Kidney epithelial cell (primary cell): ENCODE results near the gene LIMD2. TPM values are rescaled to one million over a fixed set of nuclear protein-coding genes. Genes with fewer than 3 reads are reported as not detected.

ENCODE experiments used
- DNase-seq: peaks from one replicate; pipeline ENCODE4 v3.0.0-alpha.2; 2010; ENCODE audit warnings: low read depth
- H3K27me3 ChIP-seq: 2 replicates; pipeline ENCODE4 v1.6.0; 2011; ENCODE audit warnings: low read length; ENCODE audit not compliant: control insufficient read depth, insufficient read depth
- H3K36me3 ChIP-seq: 2 replicates; pipeline ENCODE4 v1.5.1; 2011; ENCODE audit warnings: low read length; ENCODE audit not compliant: control insufficient read depth, insufficient read depth
- H3K4me3 ChIP-seq: 2 replicates; pipeline ENCODE4 v1.5.1; 2011; ENCODE audit warnings: low read depth, mild to moderate bottlenecking, control low read depth, low read length
- CTCF ChIP-seq: IDR thresholded peaks from 2 replicates; pipeline ENCODE4 v1.5.1; 2011; ENCODE audit warnings: mild to moderate bottlenecking, moderate library complexity, low read length, control low read depth, inconsistent platforms; ENCODE audit not compliant: insufficient read depth, poor library complexity, severe bottlenecking
- total RNA-seq: library from RNA; depleted of rRNA; stranded (reverse); fragments of >200 nt; gene quantifications from 2 replicates; pipeline ENCODE4 v1.2.3, GENCODE V29; 2015

Gene LIMD2
- total RNA-seq, 1 donor from 2014 or later = 158 TPM

DNA sequence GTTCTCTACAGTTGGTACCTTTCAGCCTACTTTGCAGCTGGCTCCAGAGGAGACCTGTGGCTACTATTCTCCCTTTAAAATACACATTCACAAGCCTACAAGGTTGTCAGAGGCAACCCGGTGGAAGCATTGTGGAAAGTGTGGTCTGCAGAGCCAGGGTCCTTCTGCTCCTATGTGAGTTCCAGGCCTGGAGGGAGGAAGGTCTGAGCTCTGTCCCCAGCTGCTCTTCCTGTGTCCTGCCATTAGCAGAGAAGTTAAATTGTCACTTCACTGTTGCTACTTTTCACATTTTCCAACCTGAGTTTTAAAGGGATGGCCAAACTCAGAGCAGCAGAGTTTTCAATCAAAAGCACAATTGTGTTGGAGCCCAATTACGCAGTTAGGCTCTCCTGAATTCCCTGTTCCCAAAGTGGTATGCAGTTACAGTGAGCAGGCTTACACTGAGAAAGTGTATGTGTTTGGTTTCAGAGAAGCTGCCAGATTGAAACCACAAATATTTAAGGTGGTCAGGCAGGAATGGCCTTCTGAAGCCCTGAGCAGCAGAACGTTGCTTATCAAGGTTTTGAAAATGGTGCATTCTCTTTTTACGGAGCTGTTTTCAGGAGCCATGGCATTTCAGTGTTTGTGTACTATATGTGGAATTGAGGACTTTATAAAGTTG, 52.7 kb downstream of the LIMD2 start:
- H3K4me3 ChIP-seq = no peak overlapping the region
- DNase-seq = peak; percentile 51
- H3K27me3 ChIP-seq = no peaks in the 10 kb centered on the region
- no peak for TF ChIP-seq CTCF
- no peaks in the 10 kb centered on the region for H3K36me3 ChIP-seq

GRCh38 chr17:63646488-63646806, 53.5 kb downstream of the LIMD2 start:
- Histone ChIP-seq H3K27me3 (no peaks in the 10 kb centered on the region), H3K36me3 (no peaks in the 10 kb centered on the region), H3K4me3 (no peak overlapping the region)
- no peak for TF ChIP-seq CTCF
- no peak for DNase-seq

Other genes with a start within 250 kb of the LIMD2 start
- 1.5 and 1.6 TPM in 2 replicates for gene ACE, start 223.1 kb downstream of the LIMD2 start, total RNA-seq
- 0.07 and 0.21 TPM in 2 replicates for gene KCNH6, start 176.8 kb downstream of the LIMD2 start, total RNA-seq
- 47.0 and 49.4 TPM in 2 replicates for gene DCAF7, start 149.6 kb downstream of the LIMD2 start, total RNA-seq
- 24.7 and 24.9 TPM in 2 replicates for gene TACO1, start 99.2 kb downstream of the LIMD2 start, total RNA-seq
- gene MAP3K3, start 77.7 kb downstream of the LIMD2 start, total RNA-seq = 19.8 and 25.1 TPM in 2 replicates
- 17.2 and 18.6 TPM in 2 replicates for gene STRADA, start 41.7 kb upstream of the LIMD2 start, total RNA-seq
- 39.3 and 49.3 TPM in 2 replicates for gene CCDC47, start 73.5 kb upstream of the LIMD2 start, total RNA-seq
- 55.1 and 55.7 TPM in 2 replicates for gene DDX42, start 74.0 kb upstream of the LIMD2 start, total RNA-seq
- gene PSMC5, start 127.3 kb upstream of the LIMD2 start, total RNA-seq = 64.8 and 77.6 TPM in 2 replicates
- 52.1 and 54.5 TPM in 2 replicates for gene FTSJ3, start 127.5 kb upstream of the LIMD2 start, total RNA-seq
- gene SMARCD2, start 142.6 kb upstream of the LIMD2 start, total RNA-seq = 78.7 and 107 TPM in 2 replicates
- not detected in 2 replicates for gene CSH2, start 173.6 kb upstream of the LIMD2 start, total RNA-seq
- not detected in 2 replicates for gene GH2, start 181.8 kb upstream of the LIMD2 start, total RNA-seq
- not detected in 2 replicates for gene CSH1, start 196.4 kb upstream of the LIMD2 start, total RNA-seq
- not detected in 2 replicates for gene CSHL1, start 211.1 kb upstream of the LIMD2 start, total RNA-seq
- not detected in 2 replicates for gene GH1, start 218.7 kb upstream of the LIMD2 start, total RNA-seq
- gene CD79B, start 232.2 kb upstream of the LIMD2 start, total RNA-seq = 0.14 TPM in 1 of 2 replicates, not detected in the other